NOMO-1 (cell line): Measurements from ENCODE around the gene TCF7L2.

Experiments
- DNase-seq, 2 experiments: peaks; one replicate each; lab custom pipeline; 2025; ENCODE audit not compliant: unreplicated experiment in 2 of 2; lab: John Stamatoyannopoulos, UW

Gene TCF7L2

DNA sequence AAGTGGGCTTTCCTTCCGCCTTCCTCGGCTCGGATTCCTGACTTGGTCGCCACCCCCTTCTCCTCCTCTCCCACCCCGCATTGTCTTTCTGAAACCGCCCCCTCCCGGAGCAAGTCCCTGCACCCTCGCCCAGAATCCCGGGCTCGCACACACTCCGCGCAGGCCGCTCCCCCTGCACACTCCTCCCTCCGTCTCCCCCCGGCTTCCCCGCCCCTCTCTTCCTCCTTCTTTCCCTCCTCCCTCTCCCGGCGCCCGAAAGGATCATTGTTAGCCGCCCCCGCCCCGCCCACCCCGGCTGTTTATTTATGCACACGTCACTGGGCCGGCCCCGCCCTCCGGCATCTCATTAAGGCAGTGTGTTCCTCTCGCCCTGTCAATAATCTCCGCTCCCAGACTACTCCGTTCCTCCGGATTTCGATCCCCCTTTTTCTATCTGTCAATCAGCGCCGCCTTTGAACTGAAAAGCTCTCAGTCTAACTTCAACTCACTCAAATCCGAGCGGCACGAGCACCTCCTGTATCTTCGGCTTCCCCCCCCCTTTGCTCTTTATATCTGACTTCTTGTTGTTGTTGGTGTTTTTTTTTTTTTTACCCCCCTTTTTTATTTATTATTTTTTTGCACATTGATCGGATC is at the start of gene TCF7L2:
TSS of gene TCF7L2 (plus strand) at position 373 of the 633 bp plus-strand sequence. CDS start 510 bp downstream, outside the sequence.
- DNase-seq: peak; percentile 89 to 94

DNA sequence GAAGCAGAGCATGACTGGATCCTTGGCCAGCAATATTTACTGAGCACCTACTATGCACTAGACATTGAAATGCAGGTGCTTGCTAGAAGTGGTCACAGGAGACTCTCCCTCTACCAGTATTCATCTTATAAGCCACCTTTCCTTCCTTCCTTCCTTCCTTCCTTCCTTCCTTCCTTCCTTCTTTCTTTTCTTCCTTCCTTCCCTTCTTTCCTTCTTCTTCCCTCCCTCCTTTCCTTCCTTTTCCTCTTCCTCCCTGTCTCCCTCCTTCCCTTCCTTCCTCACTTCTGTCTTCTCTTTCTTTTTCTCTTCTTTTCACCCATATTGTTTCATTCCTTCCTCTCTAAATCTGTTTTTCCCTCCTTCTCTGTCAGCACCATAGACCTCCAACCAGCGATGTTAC is 47.3 kb upstream of the TCF7L2 start:
- DNase-seq: no peak

DNA sequence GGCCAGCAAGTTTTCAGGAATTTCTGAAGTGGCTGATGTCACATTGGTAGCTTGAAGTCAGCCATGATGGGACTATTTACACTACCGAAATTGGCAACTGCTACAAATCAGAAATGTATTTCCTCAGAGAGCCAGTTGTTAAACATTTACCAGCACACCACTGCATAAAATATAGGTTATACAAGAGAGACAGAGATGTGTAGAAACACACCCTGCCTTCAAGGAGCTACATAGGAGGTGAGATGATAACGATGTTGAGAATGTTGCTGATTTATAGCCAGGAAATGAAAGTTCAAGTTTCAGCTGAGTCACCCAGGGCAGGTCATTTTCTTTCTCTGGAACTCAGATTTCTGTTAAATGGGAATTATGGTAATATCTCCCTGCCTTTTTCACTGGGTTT is 46.0 kb upstream of the TCF7L2 start:
- peak in 1 of 2 experiments; percentile 31 for DNase-seq

DNA sequence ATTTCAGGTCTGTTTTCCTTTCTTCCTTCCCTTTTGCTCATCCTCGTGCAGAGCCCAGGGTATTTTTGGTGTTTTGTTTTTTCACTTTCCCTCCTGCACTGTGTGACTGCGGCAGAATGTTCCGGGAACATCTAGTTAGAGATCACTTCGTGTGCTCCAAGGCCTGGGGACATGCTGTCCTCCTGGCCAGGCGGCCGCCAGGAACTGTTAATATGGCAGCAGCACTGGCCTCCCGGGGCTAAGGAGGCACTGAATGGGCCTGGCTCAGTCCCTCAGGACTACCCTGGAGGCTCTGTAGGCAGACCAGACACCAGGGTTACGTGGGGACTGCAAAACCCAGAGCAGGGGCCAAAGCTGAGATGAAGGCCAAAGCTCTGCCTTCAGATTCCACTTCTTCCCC is 43.1 kb upstream of the TCF7L2 start:
- no peak for DNase-seq

DNA sequence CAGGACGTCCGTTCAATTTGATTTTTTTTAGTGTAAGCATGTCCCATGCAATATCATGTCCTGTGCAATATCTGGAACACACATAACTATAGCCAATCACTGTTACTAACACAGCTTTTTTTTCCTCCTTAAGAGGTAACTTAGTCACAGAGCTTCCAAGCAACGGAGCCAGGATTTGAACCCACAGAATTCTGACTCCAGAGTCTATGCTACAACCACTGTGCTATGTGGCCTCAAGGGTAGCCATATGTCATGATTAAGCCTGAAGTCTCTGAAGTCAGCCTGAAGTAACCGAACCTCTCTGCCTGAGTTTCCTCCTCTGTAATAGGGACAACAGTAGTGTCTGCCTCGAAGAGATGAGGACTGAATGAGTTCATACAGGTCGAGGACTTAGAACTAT is 42.2 kb upstream of the TCF7L2 start:
- no peak for DNase-seq

DNA sequence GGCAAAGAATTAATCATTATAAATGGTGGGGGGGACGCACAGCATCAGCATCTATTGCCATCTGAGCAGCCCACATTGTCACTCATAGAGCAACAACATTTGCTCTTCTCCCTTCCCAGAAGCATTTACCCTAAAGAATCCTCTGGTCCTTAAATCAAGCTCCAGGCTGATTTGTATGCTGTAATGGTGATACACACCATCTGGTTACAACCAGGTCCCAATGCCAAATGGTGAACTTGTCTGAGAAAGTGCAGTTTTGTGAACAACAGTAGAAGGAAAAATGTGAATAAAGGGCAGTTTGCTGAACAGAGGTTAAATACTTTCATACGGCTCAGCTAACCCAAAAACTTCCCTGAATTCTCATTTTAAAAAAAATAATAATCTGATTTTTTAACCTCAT is 38.8 kb upstream of the TCF7L2 start:
- DNase-seq: no peak

DNA sequence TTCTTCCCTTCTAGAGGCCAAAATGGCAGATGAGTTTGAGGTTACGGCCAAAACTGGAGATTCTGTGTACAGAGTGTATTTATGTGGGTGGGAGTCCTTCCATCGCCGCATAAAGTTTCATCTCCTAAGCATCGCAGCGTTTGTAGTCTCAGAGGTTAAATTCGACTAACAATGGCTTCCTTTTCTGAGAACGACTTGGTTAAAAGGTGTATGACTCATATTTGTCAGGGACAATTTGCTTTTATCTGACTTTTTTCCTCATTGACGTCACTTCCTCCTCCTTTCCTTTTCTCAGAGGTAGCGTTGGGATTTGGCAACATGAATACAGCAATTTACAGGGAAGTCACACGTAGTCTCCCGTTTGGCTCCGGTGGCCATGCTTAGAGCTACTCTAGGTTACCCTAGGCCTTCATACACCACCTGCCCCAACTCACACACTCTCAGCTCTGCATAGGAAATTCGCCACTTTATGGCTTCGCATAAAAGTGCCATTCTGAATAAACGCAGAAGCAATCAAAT is 37.6 kb upstream of the TCF7L2 start:
- no peak for DNase-seq

DNA sequence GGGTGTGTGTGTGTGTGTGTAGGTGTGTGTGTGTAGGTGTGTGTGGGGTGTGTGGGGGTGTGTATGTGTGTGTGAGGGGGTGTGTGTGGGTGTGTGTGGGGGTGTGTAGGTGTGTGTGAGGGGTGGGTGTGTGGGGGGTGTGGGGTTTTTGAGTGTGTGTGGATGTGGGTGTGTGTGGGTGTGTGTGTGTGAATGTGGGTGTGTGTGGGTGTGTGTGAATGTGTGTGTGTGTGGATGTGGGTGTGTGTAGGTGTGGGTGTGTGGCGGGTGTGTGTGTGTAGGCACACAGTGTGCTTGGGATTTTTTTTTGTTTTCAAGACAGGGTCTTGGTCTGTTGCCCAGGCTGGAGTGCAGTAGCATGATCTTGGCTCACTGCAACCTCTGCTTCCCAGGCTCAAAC is 36.8 kb upstream of the TCF7L2 start:
- no peak for DNase-seq

DNA sequence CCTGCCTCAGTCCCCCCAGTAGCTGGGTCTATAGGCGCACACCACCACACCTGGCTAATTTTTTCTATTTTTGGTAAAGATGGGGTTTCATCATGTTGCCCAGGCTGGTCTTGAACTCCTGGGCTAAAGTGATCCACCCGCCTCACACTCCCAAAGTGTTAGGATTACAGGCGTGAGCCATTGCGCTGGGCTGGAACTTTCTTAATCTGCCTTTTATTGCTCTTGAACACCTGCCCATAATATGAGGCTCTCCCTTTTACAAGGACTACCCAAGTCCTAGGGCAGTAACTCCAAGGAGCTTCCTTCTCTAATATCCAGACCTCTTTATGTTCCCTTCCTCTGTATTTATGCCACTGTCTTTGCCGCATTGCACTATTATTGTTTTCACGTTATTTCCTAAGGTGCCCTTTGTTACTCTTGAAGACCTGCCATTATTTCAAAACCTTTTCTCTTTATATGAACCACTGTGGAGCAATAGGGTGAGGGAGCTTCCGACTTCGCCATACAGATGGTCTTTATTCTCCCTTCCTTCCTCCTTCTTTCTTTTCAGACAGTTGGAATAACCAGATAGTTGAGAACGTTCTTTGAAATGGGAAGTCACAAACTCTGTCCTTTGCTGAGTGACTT is 36.3 kb upstream of the TCF7L2 start:
- DNase-seq: peak; percentile 42 to 61

DNA sequence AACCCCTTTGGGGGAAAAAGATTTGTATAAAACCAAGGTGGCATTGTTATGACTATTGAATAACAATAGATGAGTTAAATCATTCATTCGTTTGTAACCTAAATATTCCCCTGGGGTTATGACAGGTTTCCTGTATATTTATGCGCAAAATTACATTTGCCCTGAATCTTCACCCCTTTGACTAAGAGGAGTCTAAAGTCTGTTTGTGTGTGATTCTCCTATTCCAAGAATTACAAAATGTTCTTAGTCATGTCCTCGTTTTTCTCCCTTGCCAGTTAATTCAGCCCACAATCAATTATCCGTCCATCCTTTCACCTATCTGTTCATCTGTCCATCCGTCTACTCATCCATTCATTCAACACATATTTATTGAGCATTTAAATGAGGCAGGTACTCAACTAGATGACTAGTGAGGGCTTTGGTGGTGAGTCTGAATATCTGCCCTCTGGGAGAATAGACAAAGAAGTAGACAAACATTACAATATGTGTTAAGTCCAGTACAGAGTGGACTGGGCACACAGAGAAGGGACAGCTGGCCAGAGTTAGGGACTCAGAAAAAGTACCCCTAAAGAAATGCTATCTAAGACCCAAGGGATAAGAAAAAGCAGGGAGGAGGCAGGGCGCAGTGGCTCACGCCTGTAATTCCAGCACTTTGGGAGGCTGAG is 35.6 kb upstream of the TCF7L2 start:
- DNase-seq: no peak

DNA sequence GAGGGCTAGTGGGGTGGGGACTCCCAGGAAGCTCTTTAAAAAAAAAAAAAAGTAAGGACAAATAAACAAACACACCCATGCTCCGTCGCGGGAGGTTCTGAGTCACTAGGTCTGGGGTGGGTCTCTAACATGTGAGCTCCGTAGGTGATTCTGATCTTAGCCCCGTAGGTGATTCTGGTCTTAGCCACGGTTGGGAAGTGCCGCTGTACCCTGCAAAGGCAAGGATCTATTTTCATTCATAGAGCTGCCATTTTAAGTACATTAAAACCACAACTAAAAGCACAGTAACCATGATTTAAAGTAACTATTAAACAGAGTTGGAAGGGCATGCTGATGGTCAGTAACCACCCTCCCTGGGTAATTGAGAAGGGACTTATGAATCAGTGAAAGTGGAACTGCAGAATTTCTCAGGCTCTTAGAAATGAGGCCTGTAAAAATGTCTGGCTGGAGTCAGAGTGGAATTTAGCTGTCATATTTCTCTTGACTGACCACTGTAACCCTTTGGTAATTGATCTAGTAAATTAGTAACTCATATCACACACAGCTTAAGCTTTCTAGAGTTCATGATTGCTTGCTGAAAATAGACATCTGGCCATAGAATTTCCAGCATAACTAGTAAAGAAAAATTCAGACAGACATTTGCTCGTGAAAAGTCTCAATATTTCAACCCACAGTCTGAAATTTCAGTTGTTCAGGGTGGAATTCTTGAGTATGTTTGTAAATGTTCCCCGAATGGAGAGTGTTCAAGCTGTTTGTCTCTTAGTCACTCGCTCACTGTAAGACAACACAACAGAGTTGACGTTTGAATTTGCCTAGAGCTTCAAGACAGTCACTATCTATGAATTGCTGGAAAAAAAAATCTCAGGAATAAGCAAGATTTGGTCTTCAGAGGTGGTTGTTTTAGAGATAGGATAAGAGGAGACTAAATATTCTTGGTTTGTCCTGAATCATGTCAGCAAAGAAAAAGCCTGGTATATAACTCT is 34.2 kb upstream of the TCF7L2 start:
- DNase-seq: no peak

DNA sequence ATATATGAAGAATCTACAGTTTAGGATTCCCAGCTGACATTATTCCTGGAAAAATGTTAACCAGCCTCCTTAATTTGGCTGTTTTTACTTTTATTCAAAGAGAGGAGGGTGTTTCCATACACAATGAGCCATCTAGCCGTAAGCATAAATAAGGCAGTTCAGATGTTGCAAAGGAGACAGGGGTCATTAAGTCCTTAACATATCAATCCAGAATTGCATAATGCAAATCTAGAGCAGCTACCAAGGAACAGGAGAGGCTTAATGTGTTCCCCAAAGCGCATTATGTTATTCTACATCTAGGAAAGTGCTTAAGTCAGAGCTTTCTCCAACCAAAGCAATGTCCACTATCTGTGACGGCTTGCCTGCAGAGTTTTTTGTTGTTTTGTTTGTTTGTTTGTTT is 32.4 kb upstream of the TCF7L2 start:
- no peak for DNase-seq

DNA sequence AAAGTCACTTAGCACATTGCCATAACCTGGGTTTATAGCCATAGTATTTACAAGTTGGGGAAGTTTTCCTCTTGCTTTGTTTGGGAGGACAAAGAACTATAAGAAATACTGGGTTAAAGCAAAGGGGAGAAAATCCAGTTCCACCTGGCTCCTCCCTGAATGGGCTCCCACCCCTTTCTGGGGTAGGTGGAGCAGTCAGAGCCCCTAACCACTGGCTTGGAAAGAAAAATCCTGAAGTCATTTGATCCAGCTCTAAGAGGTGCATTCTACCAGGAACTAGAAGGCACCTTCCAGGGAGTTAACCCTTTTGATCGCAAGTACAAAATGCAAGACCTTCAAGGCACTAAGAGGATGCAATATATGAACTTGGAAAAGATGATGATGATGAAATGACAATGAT is 31.3 kb upstream of the TCF7L2 start:
- no peak for DNase-seq

DNA sequence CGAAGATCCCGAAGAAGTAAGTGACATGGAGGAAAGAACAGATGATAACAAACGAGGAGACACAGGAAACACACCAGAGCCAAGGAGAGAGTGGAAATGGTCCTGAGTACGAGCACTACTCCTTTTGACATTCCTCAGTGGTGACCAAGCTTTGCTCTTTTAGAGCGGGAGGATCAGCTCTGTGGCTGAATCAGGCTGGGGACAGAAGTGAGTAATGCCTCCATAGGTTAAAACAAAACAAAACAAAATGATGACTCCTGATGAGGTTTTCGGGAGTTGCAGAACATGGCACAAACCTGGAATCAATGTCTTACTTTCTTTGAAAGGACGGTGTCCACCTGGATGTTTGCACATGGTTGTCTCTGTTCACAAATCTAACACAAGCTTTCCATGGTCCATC is 30.3 kb upstream of the TCF7L2 start:
- no peak for DNase-seq

DNA sequence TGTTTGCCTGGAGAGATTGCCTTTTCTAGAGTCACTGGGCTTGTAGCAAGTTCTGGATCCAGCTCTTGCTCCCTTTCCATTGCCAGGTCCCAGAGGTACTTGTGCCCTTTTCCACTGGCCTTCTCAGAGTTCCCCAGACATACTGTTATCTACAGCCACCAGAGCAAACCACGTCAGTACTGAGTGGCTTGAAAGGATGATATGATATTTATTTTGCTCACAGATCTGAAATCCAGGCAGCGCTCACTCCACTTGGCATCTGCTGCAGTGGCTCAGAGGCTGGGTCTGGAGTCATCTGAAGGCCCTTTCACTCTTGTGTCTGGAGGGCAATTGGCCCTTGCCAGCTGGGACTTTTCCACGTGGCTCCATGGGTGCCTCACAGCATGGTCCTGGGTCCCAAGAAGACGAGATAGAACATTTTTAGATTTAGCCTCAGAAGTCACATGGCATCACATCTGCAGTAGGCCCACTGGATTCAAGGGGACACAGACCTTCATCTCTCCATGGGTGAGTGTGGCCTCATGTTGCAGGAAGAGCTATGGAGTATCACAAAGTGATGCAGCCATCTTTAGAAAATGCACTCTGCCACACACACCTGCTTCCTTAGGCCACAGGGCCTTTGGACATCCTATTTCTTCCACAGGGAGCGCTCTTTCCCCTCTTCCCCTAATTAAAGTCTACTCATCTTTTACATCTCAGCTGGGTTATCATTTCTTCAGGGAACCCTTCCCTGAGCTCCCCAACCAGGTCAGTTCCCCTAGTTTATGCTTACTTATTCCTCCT is 22.9 kb upstream of the TCF7L2 start:
- DNase-seq: no peak

DNA sequence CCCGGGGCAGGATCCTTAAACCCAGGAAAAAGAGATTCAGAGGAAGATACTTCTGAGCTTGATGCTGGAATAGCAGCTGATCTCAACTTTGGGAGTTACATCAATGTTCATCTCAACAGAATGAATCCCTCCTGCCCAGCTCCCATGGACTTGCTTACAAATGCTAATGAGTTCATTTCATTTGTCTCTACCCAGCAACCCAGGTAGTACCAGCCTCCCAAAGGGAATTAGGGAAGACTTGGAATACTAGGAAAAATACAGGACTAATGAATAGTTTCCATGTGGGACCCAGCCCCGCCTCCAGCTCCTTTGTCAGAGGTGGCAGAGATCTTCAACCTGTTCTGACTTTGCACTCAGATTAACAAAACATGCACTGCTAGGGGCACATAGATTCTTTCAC is 22.1 kb upstream of the TCF7L2 start:
- DNase-seq: no peak

DNA sequence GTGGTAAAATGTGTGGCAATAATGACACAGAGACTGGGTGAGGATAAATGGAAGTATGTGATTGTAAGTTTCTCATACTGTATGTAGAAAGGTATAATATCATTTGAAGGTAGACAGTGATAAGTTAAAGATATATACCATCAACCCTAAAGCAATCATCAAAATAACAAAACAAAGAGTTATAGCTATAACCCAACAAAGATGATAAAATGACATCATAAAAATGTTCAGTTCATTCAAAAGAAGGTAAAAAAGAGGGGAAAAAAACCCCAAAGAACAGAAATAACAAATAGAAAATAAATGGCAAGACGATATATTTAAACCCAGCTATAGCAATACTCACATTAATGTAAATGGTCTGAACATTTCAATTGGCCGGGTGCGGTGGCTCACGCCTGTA is 17.4 kb upstream of the TCF7L2 start:
- no peak for DNase-seq

DNA sequence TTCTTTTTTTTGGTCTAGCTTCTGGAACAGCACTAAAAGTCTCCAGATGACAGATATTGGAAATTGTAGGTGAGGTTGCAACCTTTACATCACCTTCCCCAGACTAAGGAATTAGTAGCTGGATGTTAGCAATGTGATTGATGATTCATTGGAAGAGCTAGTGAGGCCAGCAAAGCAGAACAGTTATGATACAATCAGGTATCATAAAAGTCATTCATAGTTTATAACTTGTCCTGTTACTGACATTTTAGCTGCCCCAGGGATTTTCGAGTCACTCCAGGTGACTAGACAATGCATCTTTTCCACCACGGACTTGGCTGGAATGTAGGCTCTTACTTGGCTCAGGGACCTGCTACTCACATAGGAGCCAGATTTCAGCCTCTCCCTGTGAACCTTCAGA is 15.9 kb upstream of the TCF7L2 start:
- DNase-seq: no peak

DNA sequence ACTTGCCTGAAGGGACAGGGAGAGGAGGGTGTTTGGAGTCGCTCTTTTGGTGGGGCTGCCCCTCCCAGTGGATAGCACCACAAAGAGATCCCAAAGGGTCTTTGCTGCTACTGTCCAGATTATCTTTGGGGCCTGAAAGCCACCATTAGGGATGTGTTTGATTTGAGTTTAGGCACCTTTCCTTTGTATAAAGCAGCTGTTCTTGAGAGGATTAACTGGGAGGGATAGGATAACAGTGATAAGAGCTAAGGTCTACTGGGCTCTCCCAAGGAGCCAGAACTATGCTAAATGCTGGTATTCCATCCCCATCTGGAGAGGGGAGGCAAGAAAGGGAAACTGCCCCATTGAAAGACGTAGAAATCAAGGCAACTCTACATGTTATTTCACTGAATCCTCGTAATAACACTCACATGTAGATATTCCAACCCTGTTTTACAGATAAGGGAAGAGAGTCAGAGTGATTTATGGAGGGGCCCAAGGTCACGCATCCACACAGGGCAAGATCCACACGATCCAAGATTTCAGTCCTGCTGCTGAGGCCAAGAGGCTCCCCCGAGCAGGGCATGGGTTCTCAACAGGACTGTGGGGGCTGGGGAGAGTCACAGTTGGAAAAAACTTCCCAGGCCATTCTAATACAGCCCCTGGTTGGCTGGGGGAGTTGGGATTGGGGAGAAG is 11.1 kb upstream of the TCF7L2 start:
- DNase-seq: no peak

DNA sequence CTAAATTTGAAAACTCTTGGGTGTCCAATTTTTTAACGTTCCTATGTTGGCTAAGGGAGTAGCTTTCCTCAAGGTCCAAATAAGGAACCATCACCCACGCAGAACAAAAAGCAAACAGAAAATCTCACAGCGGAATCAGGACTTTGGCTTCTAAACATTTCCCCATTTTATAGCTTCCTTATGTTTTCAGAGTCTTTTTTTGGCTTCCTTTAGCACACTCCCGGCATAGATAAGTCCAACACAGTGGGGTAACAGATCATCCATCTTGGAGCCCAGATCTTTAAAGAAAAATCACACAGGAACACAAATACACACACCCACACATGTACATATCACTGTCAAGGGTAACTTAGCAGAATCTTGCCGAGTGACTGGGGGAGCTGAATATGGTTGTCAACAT is 4.2 kb upstream of the TCF7L2 start:
- DNase-seq: no peak
